ENCODE results near the gene NAT14. TPM values are rescaled to one million over a fixed set of nuclear protein-coding genes. Genes with fewer than 3 reads are reported as not detected.

Gene NAT14
- polyA plus RNA-seq (2012; ENCODE audit: missing spikeins), result 12.0 TPM

- DNase-seq (ENCODE audit: insufficient read length), result peak; percentile 96
- peak; percentile 86 for FAIRE-seq
- TF ChIP-seq POLR2AphosphoS5 (IDR thresholded peaks at IDR 0.05; ENCODE audit: low read depth, low read length) (peak; percentile 54; the same call in 1 of the 2 replicates), TAF1 (IDR thresholded peaks at IDR 0.05; ENCODE audit: borderline replicate concordance, low read depth, low read length) (no peak), POLR2A (IDR thresholded peaks at IDR 0.05; ENCODE audit: low read depth, low read length) (peak; percentile 52; the same call in 1 of the 2 replicates)
Observed at GRCh38 chr19:55484593-55485438, at the start of gene NAT14. Gene NAT14 (plus strand): TSS chr19:55485188. CDS start chr19:55485709, 521 bp downstream.

GRCh38 chr19:55436847-55437246 is 48.1 kb upstream of the NAT14 start:
- FAIRE-seq (no peak), DNase-seq (ENCODE audit: insufficient read length) (no peak)
- TF ChIP-seq POLR2A (IDR thresholded peaks at IDR 0.05; ENCODE audit: low read depth, low read length), result no peak
- TF ChIP-seq TAF1 (IDR thresholded peaks at IDR 0.05; ENCODE audit: borderline replicate concordance, low read depth, low read length), result no peak
- TF ChIP-seq POLR2AphosphoS5 (IDR thresholded peaks at IDR 0.05; ENCODE audit: low read depth, low read length), result no peak

- DNase-seq (ENCODE audit: insufficient read length), result no peak
- TF ChIP-seq POLR2AphosphoS5 (IDR thresholded peaks at IDR 0.05; ENCODE audit: low read depth, low read length) (no peak), POLR2A (IDR thresholded peaks at IDR 0.05; ENCODE audit: low read depth, low read length) (no peak), TAF1 (IDR thresholded peaks at IDR 0.05; ENCODE audit: borderline replicate concordance, low read depth, low read length) (no peak)
- no peak for FAIRE-seq
Observed at GRCh38 chr19:55437410-55437809, 47.6 kb upstream of the NAT14 start.

DNA sequence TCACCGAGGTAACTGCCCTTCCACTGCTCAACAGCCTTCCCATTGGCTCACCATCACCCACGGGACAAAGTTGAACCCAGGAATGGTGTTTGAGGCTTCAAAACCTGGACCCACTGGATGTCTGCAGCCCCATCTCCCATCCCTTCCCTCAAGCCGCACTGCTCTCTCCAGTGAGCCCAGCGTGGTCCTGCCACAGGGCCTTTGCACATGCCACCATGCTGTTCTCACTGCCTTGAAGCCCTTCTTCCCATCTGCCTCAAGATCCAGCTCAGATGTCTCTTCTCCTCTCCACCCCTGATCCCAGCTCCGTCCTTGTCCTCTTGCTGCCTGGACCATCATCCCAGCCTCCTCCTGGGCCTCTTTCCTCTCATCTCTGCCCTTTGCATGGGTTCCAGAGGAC is 45.9 kb upstream of the NAT14 start:
- TF ChIP-seq POLR2AphosphoS5 (IDR thresholded peaks at IDR 0.05; ENCODE audit: low read depth, low read length), result no peak
- TF ChIP-seq POLR2A (IDR thresholded peaks at IDR 0.05; ENCODE audit: low read depth, low read length), result no peak
- no peak for TF ChIP-seq TAF1 (IDR thresholded peaks at IDR 0.05; ENCODE audit: borderline replicate concordance, low read depth, low read length)
- FAIRE-seq, result no peak
- DNase-seq (ENCODE audit: insufficient read length), result no peak

- TF ChIP-seq POLR2AphosphoS5 (IDR thresholded peaks at IDR 0.05; ENCODE audit: low read depth, low read length) (no peak), POLR2A (IDR thresholded peaks at IDR 0.05; ENCODE audit: low read depth, low read length) (no peak), TAF1 (IDR thresholded peaks at IDR 0.05; ENCODE audit: borderline replicate concordance, low read depth, low read length) (no peak)
- no peak for DNase-seq (ENCODE audit: insufficient read length)
- FAIRE-seq, result no peak
Observed at GRCh38 chr19:55440411-55441105, 44.4 kb upstream of the NAT14 start.

GRCh38 chr19:55441319-55441691 is 43.7 kb upstream of the NAT14 start:
- no peak for TF ChIP-seq POLR2AphosphoS5 (IDR thresholded peaks at IDR 0.05; ENCODE audit: low read depth, low read length)
- no peak for TF ChIP-seq POLR2A (IDR thresholded peaks at IDR 0.05; ENCODE audit: low read depth, low read length)
- TF ChIP-seq TAF1 (IDR thresholded peaks at IDR 0.05; ENCODE audit: borderline replicate concordance, low read depth, low read length), result no peak
- DNase-seq (ENCODE audit: insufficient read length) (no peak), FAIRE-seq (no peak)

GRCh38 chr19:55441692-55442321 is 43.2 kb upstream of the NAT14 start:
- TF ChIP-seq POLR2A (IDR thresholded peaks at IDR 0.05; ENCODE audit: low read depth, low read length) (no peak), TAF1 (IDR thresholded peaks at IDR 0.05; ENCODE audit: borderline replicate concordance, low read depth, low read length) (no peak), POLR2AphosphoS5 (IDR thresholded peaks at IDR 0.05; ENCODE audit: low read depth, low read length) (no peak)
- FAIRE-seq, result peak; percentile 14
- no peak for DNase-seq (ENCODE audit: insufficient read length)

- DNase-seq (ENCODE audit: insufficient read length) (no peak), FAIRE-seq (no peak)
- TF ChIP-seq POLR2AphosphoS5 (IDR thresholded peaks at IDR 0.05; ENCODE audit: low read depth, low read length) (no peak), TAF1 (IDR thresholded peaks at IDR 0.05; ENCODE audit: borderline replicate concordance, low read depth, low read length) (no peak), POLR2A (IDR thresholded peaks at IDR 0.05; ENCODE audit: low read depth, low read length) (no peak)
Observed at GRCh38 chr19:55442372-55442961, 42.5 kb upstream of the NAT14 start.

- FAIRE-seq (no peak), DNase-seq (ENCODE audit: insufficient read length) (no peak)
- TF ChIP-seq POLR2A (IDR thresholded peaks at IDR 0.05; ENCODE audit: low read depth, low read length), result no peak
- no peak for TF ChIP-seq POLR2AphosphoS5 (IDR thresholded peaks at IDR 0.05; ENCODE audit: low read depth, low read length)
- TF ChIP-seq TAF1 (IDR thresholded peaks at IDR 0.05; ENCODE audit: borderline replicate concordance, low read depth, low read length), result no peak
Observed at GRCh38 chr19:55443045-55443823, 41.8 kb upstream of the NAT14 start, which contains the start of gene SHISA7. Gene SHISA7 (minus strand): TSS chr19:55443300. CDS start chr19:55442863, 437 bp downstream.

DNA sequence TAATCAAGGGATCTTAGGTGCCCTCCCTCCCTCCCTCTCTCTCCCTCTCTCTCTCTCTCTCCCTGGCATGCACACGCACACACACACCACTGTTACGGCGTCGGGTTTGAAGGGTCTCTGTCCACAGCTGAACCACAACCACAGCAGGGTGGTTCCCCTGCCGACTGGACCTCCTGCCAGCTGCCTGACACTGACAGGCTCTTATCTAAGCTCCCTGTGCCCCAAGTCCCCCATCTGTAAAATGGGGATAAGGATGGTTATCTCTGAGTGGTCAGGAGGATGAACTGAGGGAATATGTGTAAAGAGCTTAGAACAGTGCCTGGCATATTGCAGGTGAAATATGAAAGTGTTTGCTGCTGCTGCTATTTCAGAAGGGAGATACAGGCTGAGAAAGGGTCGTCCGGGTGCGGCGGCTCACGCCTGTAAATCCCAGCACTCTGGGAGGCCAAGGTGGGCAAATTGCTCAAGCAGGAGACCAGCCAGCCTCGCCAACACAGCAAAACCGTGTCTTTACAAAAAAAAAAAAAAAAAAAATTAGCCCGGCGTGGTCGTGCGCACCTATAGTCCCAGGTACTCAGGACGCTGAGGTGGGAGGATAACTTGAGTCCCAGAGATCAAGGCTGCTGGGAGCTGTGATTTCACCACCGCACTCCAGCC is 41.0 kb upstream of the NAT14 start:
- FAIRE-seq, result no peak
- TF ChIP-seq TAF1 (IDR thresholded peaks at IDR 0.05; ENCODE audit: borderline replicate concordance, low read depth, low read length), result no peak
- no peak for TF ChIP-seq POLR2AphosphoS5 (IDR thresholded peaks at IDR 0.05; ENCODE audit: low read depth, low read length)
- TF ChIP-seq POLR2A (IDR thresholded peaks at IDR 0.05; ENCODE audit: low read depth, low read length), result no peak
- no peak for DNase-seq (ENCODE audit: insufficient read length)

Measured in GM12892 (cell line).